Keratinocyte (primary cell): ENCODE results near the gene CERS1. TPM values are rescaled to one million over a fixed set of nuclear protein-coding genes. Genes with fewer than 3 reads are reported as not detected.
A peak's percentile ranks its signal among the peaks of the same experiment; 100 is the strongest.

Source experiments
- DNase-seq: peaks from one replicate; pipeline ENCODE4 v3.0.0-alpha.2; 2011; ENCODE audit warnings: low read depth, missing footprints, low spot score
- FAIRE-seq: peaks from 2 replicates; lab custom pipeline; 2011; peaks lifted over from hg19 to GRCh38; lab: Jason Lieb, UNC
- H2AFZ ChIP-seq: 2 replicates; pipeline ENCODE4 v1.6.0; 2012; ENCODE audit warnings: low read length, control low read depth, inconsistent platforms; ENCODE audit not compliant: control insufficient read depth
- H3K27ac ChIP-seq: 2 replicates; pipeline ENCODE4 v1.5.1; 2011; ENCODE audit warnings: low read length; ENCODE audit not compliant: control insufficient read depth, insufficient read depth
- H3K27me3 ChIP-seq: 3 replicates; pipeline ENCODE4 v1.6.0; 2011; ENCODE audit warnings: low read length; ENCODE audit not compliant: control insufficient read depth, insufficient read depth; ENCODE audit errors: extremely low read depth
- H3K36me3 ChIP-seq, 2 experiments: 2 replicates in 1 of 2; 3 replicates in 1 of 2; pipeline ENCODE4 v1.5.1; 2011; ENCODE audit warnings: low read length in 2 of 2, mild to moderate bottlenecking in 1 of 2; ENCODE audit not compliant: control insufficient read depth in 2 of 2, insufficient read depth in 2 of 2; ENCODE audit errors: extremely low read depth in 1 of 2
- H3K4me1 ChIP-seq: 3 replicates; pipeline ENCODE4 v1.5.1; 2011; ENCODE audit warnings: low read length; ENCODE audit not compliant: control insufficient read depth, insufficient read depth; ENCODE audit errors: extremely low read depth
- H3K4me2 ChIP-seq: 3 replicates; pipeline ENCODE4 v1.6.0; 2011; ENCODE audit warnings: low read depth, low read length; ENCODE audit not compliant: control insufficient read depth, insufficient read depth; ENCODE audit errors: extremely low read depth
- H3K4me3 ChIP-seq, 3 experiments: fragments of 200-600 bp in 1 of 3; sonication (generic) in 1 of 3; 2 replicates in 2 of 3; 3 replicates in 1 of 3; pipeline ENCODE4 v1.5.1; 2011 to 2016; ENCODE audit warnings: low read length in 3 of 3, mild to moderate bottlenecking in 3 of 3, control low read depth in 2 of 3, inconsistent platforms in 1 of 3, low read depth in 1 of 3, mixed read lengths in 1 of 3, mixed run types in 1 of 3, moderate library complexity in 1 of 3; ENCODE audit not compliant: control insufficient read depth in 2 of 3, insufficient read depth in 2 of 3; ENCODE audit errors: extremely low read depth in 1 of 3
- H3K79me2 ChIP-seq: 2 replicates; pipeline ENCODE4 v1.6.0; 2012; ENCODE audit warnings: low read length; ENCODE audit not compliant: control insufficient read depth, insufficient read depth
- H3K9ac ChIP-seq: 3 replicates; pipeline ENCODE4 v1.6.0; 2011; ENCODE audit warnings: low read length; ENCODE audit not compliant: control insufficient read depth, insufficient read depth; ENCODE audit errors: extremely low read depth
- H3K9me1 ChIP-seq: 3 replicates; pipeline ENCODE4 v1.6.0; 2011; ENCODE audit warnings: low read length; ENCODE audit not compliant: control insufficient read depth, insufficient read depth; ENCODE audit errors: extremely low read depth
- H3K9me3 ChIP-seq: 2 replicates; pipeline ENCODE4 v1.5.1; 2012; ENCODE audit warnings: low read depth, low read length; ENCODE audit not compliant: control insufficient read depth
- H4K20me1 ChIP-seq: 3 replicates; pipeline ENCODE4 v1.6.0; 2011; ENCODE audit warnings: low read length; ENCODE audit not compliant: control insufficient read depth, insufficient read depth; ENCODE audit errors: extremely low read depth
- EZH2 ChIP-seq: IDR thresholded peaks from one replicate; pipeline ENCODE4 v1.6.1; 2012; ENCODE audit warnings: inconsistent platforms, mild to moderate bottlenecking, low read length, moderate library complexity
- dilution Hi-C: fragments of 300-500 bp; cut with MboI; formaldehyde crosslinking; loops from one replicate; pipeline ENCODE4 v1.7.0; 2020; ENCODE audit warnings: low sequenced_read_pairs; ENCODE audit not compliant: extremely low pct_ligation_motif_present
- polyA plus RNA-seq, 5 experiments: library from polyadenylated mRNA; depleted of rRNA in 3 of 5; stranded (reverse) in 3 of 5; stranded (forward) in 1 of 5; unstranded in 1 of 5; fragments of >200 nt; gene quantifications; 1 replicate in 1 of 5; 2 replicates in 3 of 5; 3 replicates in 1 of 5; pipeline versions ENCODE4 v1.2.1 to v1.2.3, GENCODE V29; 2011 to 2012; ENCODE audit warnings: missing spikeins in 2 of 5, low read depth in 1 of 5, low replicate concordance in 1 of 5
- TF ChIP-seq, protein P1 (sequence below), 3 experiments: IDR thresholded peaks in 1 of 3; conservative IDR thresholded peaks in 1 of 3; optimal IDR thresholded peaks in 1 of 3; 2 replicates in 2 of 3; 3 replicates in 1 of 3; pipeline versions ENCODE3 to v1.5.1; 2011; ENCODE audit warnings: low read length in 3 of 3, mild to moderate bottlenecking in 3 of 3, moderate library complexity in 2 of 3, control low read depth in 1 of 3, inconsistent platforms in 1 of 3; ENCODE audit not compliant: insufficient read depth in 2 of 3; ENCODE audit errors: extremely low read depth in 1 of 3

Gene CERS1
- polyA plus RNA-seq, 1 donor (not counting 4 experiments of a cell fraction or from before 2014, with no cell fraction given): 0.09 TPM

DNA sequence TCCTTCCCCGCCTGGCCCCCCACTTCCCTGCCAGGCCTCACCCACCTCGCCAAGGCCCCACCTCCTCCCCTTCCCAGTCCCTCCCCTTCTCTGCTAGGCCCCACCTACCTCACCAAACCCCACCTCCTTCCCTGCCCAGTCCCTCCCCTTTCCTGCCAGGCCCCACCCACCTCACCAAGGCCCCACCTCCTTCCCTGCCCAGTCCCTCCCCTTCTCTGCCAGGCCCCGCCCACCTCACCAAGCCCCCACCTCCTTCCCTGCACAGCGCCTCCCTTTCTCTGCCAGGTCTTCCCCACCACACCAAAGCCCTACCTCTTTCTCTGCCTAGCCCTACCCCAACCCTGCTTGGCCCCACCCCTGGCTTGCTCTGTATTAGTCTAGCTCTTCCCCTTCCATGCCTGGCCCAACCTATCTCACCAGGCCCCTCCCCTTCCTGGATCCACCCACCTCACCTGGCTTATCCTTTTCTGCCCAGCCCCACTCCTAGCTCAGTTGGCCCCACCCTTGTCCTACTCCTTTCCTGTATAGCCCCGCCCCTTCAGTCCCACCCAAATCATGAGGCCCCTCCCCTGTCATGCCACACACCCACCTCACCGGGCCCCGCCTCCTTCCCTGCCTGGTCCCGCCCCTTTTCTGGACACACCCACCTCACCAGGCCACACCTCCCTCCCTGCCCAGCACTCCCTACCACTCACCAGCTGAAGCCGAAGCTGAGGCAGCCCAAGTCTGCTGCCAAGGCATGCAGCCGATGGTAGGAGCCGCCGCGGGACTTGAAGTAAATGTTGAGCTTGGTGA is 16.2 kb downstream of the CERS1 start:
- Histone ChIP-seq H3K79me2 (no peaks in the 10 kb centered on the region), H3K9me1 (no peaks in the 10 kb centered on the region), H3K9me3 (no peaks in the 10 kb centered on the region), H3K36me3 (no peaks in the 10 kb centered on the region), H3K27ac (no peak overlapping the region), H4K20me1 (no peaks in the 10 kb centered on the region), H3K4me3 (no peak overlapping the region), H3K4me2 (no peak overlapping the region), H3K4me1 (no peaks in the 10 kb centered on the region), H3K27me3 (peaks cover 4% of the 10 kb centered on the region), H2AFZ (no peak overlapping the region), H3K9ac (no peak overlapping the region)
- DNase-seq (peak; percentile 19), FAIRE-seq (no peak)
- TF ChIP-seq, protein P1, sequence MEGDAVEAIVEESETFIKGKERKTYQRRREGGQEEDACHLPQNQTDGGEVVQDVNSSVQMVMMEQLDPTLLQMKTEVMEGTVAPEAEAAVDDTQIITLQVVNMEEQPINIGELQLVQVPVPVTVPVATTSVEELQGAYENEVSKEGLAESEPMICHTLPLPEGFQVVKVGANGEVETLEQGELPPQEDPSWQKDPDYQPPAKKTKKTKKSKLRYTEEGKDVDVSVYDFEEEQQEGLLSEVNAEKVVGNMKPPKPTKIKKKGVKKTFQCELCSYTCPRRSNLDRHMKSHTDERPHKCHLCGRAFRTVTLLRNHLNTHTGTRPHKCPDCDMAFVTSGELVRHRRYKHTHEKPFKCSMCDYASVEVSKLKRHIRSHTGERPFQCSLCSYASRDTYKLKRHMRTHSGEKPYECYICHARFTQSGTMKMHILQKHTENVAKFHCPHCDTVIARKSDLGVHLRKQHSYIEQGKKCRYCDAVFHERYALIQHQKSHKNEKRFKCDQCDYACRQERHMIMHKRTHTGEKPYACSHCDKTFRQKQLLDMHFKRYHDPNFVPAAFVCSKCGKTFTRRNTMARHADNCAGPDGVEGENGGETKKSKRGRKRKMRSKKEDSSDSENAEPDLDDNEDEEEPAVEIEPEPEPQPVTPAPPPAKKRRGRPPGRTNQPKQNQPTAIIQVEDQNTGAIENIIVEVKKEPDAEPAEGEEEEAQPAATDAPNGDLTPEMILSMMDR (optimal IDR thresholded peaks at IDR 0.05 in 1 of 3, IDR thresholded peaks at IDR 0.05 in 1 of 3, conservative IDR thresholded peaks at IDR 0.05 in 1 of 3; ENCODE audit: extremely low read depth in 1 of 3, insufficient read depth in 2 of 3, low read length in 3 of 3): no peak
- TF ChIP-seq EZH2: no peak
- dilution Hi-C loops: no loop called here

DNA sequence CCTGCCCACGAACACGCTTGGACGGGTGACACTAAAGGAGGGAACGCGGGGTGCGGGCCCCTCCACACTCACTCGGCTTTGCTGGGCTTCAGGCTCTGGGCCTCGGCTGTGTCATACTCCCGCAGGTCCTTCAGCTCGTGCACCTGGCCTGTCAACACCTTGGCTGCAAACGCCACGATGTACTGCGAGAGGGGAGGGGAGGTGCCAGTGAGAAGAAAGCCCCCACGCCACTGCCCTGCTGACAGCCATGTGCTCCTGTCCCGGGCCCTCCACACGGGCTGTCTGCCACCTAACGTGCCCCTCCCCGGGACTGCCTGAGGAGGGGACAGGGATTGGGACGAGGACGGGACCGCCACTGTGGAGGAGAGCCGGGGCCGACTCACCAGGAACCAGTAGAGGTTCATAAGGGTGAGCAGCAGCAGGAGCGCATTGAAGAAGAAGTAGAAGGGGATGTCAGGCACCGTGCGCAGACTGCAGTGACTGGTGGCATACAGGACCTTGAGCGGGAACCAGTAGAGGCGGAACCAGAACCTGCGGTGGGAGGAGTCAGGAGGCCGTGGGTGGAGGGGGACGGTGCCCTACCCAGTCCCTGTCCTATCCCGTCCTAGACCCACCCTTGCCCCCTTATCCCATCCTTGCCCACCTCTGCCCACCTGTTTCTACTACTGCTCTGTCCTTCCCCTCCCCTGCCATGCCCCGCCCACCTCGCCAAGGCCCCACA is 16.9 kb downstream of the CERS1 start:
- H3K27ac ChIP-seq: no peak overlapping the region
- dilution Hi-C loops: no loop called here
- FAIRE-seq: no peak

More for the DNA sequence above, 16.9 kb downstream of the CERS1 start:
- H3K9me1 ChIP-seq: no peaks in the 10 kb centered on the region
- H3K4me1 ChIP-seq: no peaks in the 10 kb centered on the region
- no peak overlapping the region for H3K4me3 ChIP-seq
- H3K79me2 ChIP-seq: no peaks in the 10 kb centered on the region
- peaks cover 4% of the 10 kb centered on the region for H3K27me3 ChIP-seq
- no peak overlapping the region for H3K4me2 ChIP-seq
- TF ChIP-seq EZH2: no peak
- TF ChIP-seq, protein P1 (optimal IDR thresholded peaks at IDR 0.05 in 1 of 3, IDR thresholded peaks at IDR 0.05 in 1 of 3, conservative IDR thresholded peaks at IDR 0.05 in 1 of 3; ENCODE audit: extremely low read depth in 1 of 3, insufficient read depth in 2 of 3, low read length in 3 of 3): no peak
- no peak for DNase-seq
- no peak overlapping the region for H3K9ac ChIP-seq
- no peaks in the 10 kb centered on the region for H4K20me1 ChIP-seq
- H3K36me3 ChIP-seq: no peaks in the 10 kb centered on the region
- no peak overlapping the region for H2AFZ ChIP-seq
- no peaks in the 10 kb centered on the region for H3K9me3 ChIP-seq
